HG02973 (cell line): ENCODE results near the gene C4orf54.

ENCODE experiments used
- ATAC-seq: cut with Tn5 transposase; IDR thresholded peaks from one replicate; pipeline ENCODE4 v1.9.1; 2021; ENCODE audit warnings: moderate library complexity; ENCODE audit not compliant: unreplicated experiment

Gene C4orf54

GRCh38 chr4:99657798-99658197 lies at the start of gene C4orf54:
Gene C4orf54, minus strand, starts transcription at chr4:99657828. Its CDS starts 3,180 bp downstream, at chr4:99654648.
- no peak for ATAC-seq

GRCh38 chr4:99705891-99706290 lies 48.3 kb upstream of the C4orf54 start:
- no peak for ATAC-seq

- no peak for ATAC-seq
Measured at GRCh38 chr4:99696801-99697200, 39.2 kb upstream of the C4orf54 start.

GRCh38 chr4:99693140-99693539 lies 35.5 kb upstream of the C4orf54 start:
- no peak for ATAC-seq

- ATAC-seq, result no peak
Measured at GRCh38 chr4:99690990-99691389, 33.4 kb upstream of the C4orf54 start.

GRCh38 chr4:99690472-99690871 lies 32.8 kb upstream of the C4orf54 start:
- no peak for ATAC-seq

- ATAC-seq, result no peak
Measured at GRCh38 chr4:99687120-99687519, 29.5 kb upstream of the C4orf54 start.

GRCh38 chr4:99685234-99685633 lies 27.6 kb upstream of the C4orf54 start:
- ATAC-seq, result no peak

- ATAC-seq, result no peak
Measured at GRCh38 chr4:99683895-99684294, 26.3 kb upstream of the C4orf54 start.

- no peak for ATAC-seq
Measured at GRCh38 chr4:99679976-99680375, 22.3 kb upstream of the C4orf54 start.

GRCh38 chr4:99679204-99679603 lies 21.6 kb upstream of the C4orf54 start:
- no peak for ATAC-seq

- no peak for ATAC-seq
Measured at GRCh38 chr4:99677161-99677560, 19.5 kb upstream of the C4orf54 start.

- ATAC-seq, result no peak
Measured at GRCh38 chr4:99670409-99671073, 12.9 kb upstream of the C4orf54 start.

- ATAC-seq, result no peak
Measured at GRCh38 chr4:99669084-99669483, 11.5 kb upstream of the C4orf54 start.

GRCh38 chr4:99668472-99668871 lies 10.8 kb upstream of the C4orf54 start:
- no peak for ATAC-seq

GRCh38 chr4:99665983-99666382 lies 8.4 kb upstream of the C4orf54 start:
- no peak for ATAC-seq

- ATAC-seq, result no peak
Measured at GRCh38 chr4:99664716-99665115, 7.1 kb upstream of the C4orf54 start.

- no peak for ATAC-seq
Measured at GRCh38 chr4:99661907-99662306, 4.3 kb upstream of the C4orf54 start.

- ATAC-seq, result no peak
Measured at GRCh38 chr4:99658666-99659065, 1.0 kb upstream of the C4orf54 start.

GRCh38 chr4:99655308-99656081 lies 2.1 kb downstream of the C4orf54 start:
- ATAC-seq, result no peak

GRCh38 chr4:99654361-99654761 lies 3.3 kb downstream of the C4orf54 start:
- no peak for ATAC-seq

- no peak for ATAC-seq
Measured at GRCh38 chr4:99653916-99654315, 3.7 kb downstream of the C4orf54 start.
